ENCODE data around the gene XPC.

Gene XPC

GRCh38 chr3:14208168-14208567 lies 29.8 kb upstream of the XPC start:
- DNase-seq (ENCODE audit: low read depth) = no peak

GRCh38 chr3:14206548-14207177 lies 28.3 kb upstream of the XPC start:
- DNase-seq (ENCODE audit: low read depth) = no peak

- no peak for DNase-seq (ENCODE audit: low read depth)
Observed at GRCh38 chr3:14204515-14205284, 26.3 kb upstream of the XPC start.

GRCh38 chr3:14203521-14204079 lies 25.2 kb upstream of the XPC start:
- peak; percentile 51 for DNase-seq (ENCODE audit: low read depth)

GRCh38 chr3:14202874-14203520 lies 24.6 kb upstream of the XPC start:
- no peak for DNase-seq (ENCODE audit: low read depth)

- DNase-seq (ENCODE audit: low read depth) = no peak
Observed at GRCh38 chr3:14201940-14202684, 23.7 kb upstream of the XPC start.

- no peak for DNase-seq (ENCODE audit: low read depth)
Observed at GRCh38 chr3:14200841-14201240, 22.4 kb upstream of the XPC start.

GRCh38 chr3:14200276-14200675 lies 21.9 kb upstream of the XPC start:
- no peak for DNase-seq (ENCODE audit: low read depth)

- no peak for DNase-seq (ENCODE audit: low read depth)
Observed at GRCh38 chr3:14199641-14200040, 21.2 kb upstream of the XPC start.

GRCh38 chr3:14194865-14195264 lies 16.5 kb upstream of the XPC start:
- no peak for DNase-seq (ENCODE audit: low read depth)

GRCh38 chr3:14188041-14188754 lies 9.8 kb upstream of the XPC start:
- no peak for DNase-seq (ENCODE audit: low read depth)

- DNase-seq (ENCODE audit: low read depth) = no peak
Observed at GRCh38 chr3:14186854-14187458, 8.6 kb upstream of the XPC start.

- no peak for DNase-seq (ENCODE audit: low read depth)
Observed at GRCh38 chr3:14183015-14183577, 4.7 kb upstream of the XPC start.

- no peak for DNase-seq (ENCODE audit: low read depth)
Observed at GRCh38 chr3:14181253-14181652, 2.9 kb upstream of the XPC start.

- no peak for DNase-seq (ENCODE audit: low read depth)
Observed at GRCh38 chr3:14179795-14180194, 1.4 kb upstream of the XPC start.

GRCh38 chr3:14179114-14179465 lies 689 bp upstream of the XPC start:
- DNase-seq (ENCODE audit: low read depth) = no peak

GRCh38 chr3:14177580-14178246 lies 688 bp downstream of the XPC start:
- DNase-seq (ENCODE audit: low read depth) = no peak

GRCh38 chr3:14175383-14176037 lies 2.9 kb downstream of the XPC start:
- no peak for DNase-seq (ENCODE audit: low read depth)

GRCh38 chr3:14174483-14174882 lies 3.9 kb downstream of the XPC start:
- DNase-seq (ENCODE audit: low read depth) = no peak

GRCh38 chr3:14172496-14172895 lies 5.9 kb downstream of the XPC start:
- no peak for DNase-seq (ENCODE audit: low read depth)

All from HS-27A (cell line).